GM12878 (cell line): ENCODE data around the gene CDC42BPA. TPM values are rescaled to one million over a fixed set of nuclear protein-coding genes. Genes with fewer than 3 reads are reported as not detected.

ENCODE experiments used
- CBFB ChIP-seq: IDR thresholded peaks from 2 replicates; pipeline ENCODE4 v1.6.1; 2016; ENCODE audit warnings: antibody characterized with exemption, low read depth
- GATAD2B ChIP-seq: fragments of 450-650 bp; conservative IDR thresholded peaks from 2 replicates; pipeline ENCODE4 v1.6.1; 2017; ENCODE audit warnings: low read depth, mild to moderate bottlenecking, moderate library complexity
- HSF1 ChIP-seq: fragments of 150-350 bp; IDR thresholded peaks from 2 replicates; pipeline ENCODE4 v1.6.1; 2014; ENCODE audit warnings: mild to moderate bottlenecking, low read depth, low read length
- polyA plus RNA-seq, 11 experiments: library from polyadenylated mRNA; depleted of rRNA in 4 of 11; unstranded in 6 of 11; stranded (reverse) in 5 of 11; fragments of >200 nt; fragmentation: Nextera tagmentation in 4 of 11; fragmentation: Illumina TruSeq in 1 of 11; extraction: Ambion mirVana in 4 of 11; extraction: Trizol in 1 of 11; gene quantifications; 1 replicate in 1 of 11; 2 replicates in 10 of 11; pipeline versions ENCODE4 v1.2.1 to v1.2.3, GENCODE V29; 2011 to 2016; ENCODE audit warnings: inconsistent platforms in 2 of 11, missing spikeins in 2 of 11, low read depth in 1 of 11
- total RNA-seq, 4 experiments: library from RNA; depleted of rRNA in 3 of 4; stranded (reverse); fragments of >200 nt in 3 of 4; fragmentation: Illumina TruSeq in 1 of 4; extraction: Trizol in 1 of 4; gene quantifications; 2 replicates each; pipeline versions ENCODE4 v1.2.1 to v1.2.3, GENCODE V29; 2013 to 2021
- TF ChIP-seq, protein P1 (sequence below): IDR thresholded peaks from 2 replicates; pipeline ENCODE4 v1.6.1; 2012; ENCODE audit warnings: improper control_type of control experiment, low read depth, low read length; ENCODE audit not compliant: insufficient replicate concordance
- TF ChIP-seq, protein P2 (sequence below): fragments of 450-650 bp; formaldehyde crosslinking; IDR thresholded peaks from 2 replicates; pipeline ENCODE4 v1.4.0; 2022; ENCODE audit warnings: mild to moderate bottlenecking, moderate library complexity

The CDC42BPA gene
- total and polyA plus RNA-seq, 10 of the 15 experiments (the other 5 are each of a cell fraction or from before 2014, with no cell fraction given), result 0.02 to 0.52 (median 0.10) TPM

DNA sequence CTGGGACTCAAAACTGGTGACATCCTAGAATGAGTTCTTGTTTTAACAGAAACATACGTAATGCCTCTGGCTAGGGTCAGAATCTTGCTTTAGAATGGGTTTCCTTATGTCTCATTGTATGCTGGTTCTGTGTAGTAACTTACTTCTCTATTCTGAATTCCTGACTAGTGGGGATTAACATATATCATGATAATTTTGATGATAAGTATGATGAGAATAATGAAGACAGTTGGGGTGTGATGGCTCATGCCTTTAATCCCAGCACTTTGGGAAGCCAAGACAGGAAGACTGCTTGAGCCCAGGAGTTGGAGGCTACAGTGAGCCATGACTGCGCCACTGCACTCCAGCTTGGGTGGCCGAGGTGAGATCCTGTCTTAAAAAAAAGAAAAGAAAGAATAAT is 31.7 kb upstream of the CDC42BPA start (continued):
- TF ChIP-seq, protein P1, sequence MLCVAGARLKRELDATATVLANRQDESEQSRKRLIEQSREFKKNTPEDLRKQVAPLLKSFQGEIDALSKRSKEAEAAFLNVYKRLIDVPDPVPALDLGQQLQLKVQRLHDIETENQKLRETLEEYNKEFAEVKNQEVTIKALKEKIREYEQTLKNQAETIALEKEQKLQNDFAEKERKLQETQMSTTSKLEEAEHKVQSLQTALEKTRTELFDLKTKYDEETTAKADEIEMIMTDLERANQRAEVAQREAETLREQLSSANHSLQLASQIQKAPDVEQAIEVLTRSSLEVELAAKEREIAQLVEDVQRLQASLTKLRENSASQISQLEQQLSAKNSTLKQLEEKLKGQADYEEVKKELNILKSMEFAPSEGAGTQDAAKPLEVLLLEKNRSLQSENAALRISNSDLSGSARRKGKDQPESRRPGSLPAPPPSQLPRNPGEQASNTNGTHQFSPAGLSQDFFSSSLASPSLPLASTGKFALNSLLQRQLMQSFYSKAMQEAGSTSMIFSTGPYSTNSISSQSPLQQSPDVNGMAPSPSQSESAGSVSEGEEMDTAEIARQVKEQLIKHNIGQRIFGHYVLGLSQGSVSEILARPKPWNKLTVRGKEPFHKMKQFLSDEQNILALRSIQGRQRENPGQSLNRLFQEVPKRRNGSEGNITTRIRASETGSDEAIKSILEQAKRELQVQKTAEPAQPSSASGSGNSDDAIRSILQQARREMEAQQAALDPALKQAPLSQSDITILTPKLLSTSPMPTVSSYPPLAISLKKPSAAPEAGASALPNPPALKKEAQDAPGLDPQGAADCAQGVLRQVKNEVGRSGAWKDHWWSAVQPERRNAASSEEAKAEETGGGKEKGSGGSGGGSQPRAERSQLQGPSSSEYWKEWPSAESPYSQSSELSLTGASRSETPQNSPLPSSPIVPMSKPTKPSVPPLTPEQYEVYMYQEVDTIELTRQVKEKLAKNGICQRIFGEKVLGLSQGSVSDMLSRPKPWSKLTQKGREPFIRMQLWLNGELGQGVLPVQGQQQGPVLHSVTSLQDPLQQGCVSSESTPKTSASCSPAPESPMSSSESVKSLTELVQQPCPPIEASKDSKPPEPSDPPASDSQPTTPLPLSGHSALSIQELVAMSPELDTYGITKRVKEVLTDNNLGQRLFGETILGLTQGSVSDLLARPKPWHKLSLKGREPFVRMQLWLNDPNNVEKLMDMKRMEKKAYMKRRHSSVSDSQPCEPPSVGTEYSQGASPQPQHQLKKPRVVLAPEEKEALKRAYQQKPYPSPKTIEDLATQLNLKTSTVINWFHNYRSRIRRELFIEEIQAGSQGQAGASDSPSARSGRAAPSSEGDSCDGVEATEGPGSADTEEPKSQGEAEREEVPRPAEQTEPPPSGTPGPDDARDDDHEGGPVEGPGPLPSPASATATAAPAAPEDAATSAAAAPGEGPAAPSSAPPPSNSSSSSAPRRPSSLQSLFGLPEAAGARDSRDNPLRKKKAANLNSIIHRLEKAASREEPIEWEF, result no peak
- TF ChIP-seq, protein P2, sequence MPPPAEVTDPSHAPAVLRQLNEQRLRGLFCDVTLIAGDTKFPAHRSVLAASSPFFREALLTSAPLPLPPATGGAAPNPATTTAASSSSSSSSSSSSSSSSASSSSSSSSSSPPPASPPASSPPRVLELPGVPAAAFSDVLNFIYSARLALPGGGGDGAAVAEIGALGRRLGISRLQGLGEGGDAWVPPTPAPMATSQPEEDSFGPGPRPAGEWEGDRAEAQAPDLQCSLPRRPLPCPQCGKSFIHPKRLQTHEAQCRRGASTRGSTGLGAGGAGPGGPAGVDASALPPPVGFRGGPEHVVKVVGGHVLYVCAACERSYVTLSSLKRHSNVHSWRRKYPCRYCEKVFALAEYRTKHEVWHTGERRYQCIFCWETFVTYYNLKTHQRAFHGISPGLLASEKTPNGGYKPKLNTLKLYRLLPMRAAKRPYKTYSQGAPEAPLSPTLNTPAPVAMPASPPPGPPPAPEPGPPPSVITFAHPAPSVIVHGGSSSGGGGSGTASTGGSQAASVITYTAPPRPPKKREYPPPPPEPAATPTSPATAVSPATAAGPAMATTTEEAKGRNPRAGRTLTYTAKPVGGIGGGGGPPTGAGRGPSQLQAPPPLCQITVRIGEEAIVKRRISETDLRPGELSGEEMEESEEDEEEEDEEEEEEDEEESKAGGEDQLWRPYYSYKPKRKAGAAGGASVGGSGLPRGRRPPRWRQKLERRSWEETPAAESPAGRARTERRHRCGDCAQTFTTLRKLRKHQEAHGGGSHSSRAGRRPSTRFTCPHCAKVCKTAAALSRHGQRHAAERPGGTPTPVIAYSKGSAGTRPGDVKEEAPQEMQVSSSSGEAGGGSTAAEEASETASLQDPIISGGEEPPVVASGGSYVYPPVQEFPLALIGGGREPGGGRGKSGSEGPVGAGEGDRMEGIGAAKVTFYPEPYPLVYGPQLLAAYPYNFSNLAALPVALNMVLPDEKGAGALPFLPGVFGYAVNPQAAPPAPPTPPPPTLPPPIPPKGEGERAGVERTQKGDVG (CRISPR knock-in tag), result no peak
- TF ChIP-seq GATAD2B (no peak), HSF1 (no peak), CBFB (no peak)
